ENCODE data around the gene GLB1L2.
A peak's percentile ranks its signal among the peaks of the same experiment; 100 is the strongest.
"Not testable (repeated sequence)": the region's sequence is repeated elsewhere in the genome, so short reads cannot be mapped to it uniquely, and the experiment has no call there.

Gene GLB1L2

GRCh38 chr11:134331354-134332188 lies at the start of gene GLB1L2:
Gene GLB1L2, plus strand, starts transcription at chr11:134331988. Its CDS starts 74 bp downstream, at chr11:134332062.
- ATAC-seq (peak; percentile 96), DNase-seq (peak; percentile 80)

- ATAC-seq (no peak), DNase-seq (no peak)
Measured at GRCh38 chr11:134282121-134283045, 49.4 kb upstream of the GLB1L2 start.

GRCh38 chr11:134283461-134284230 lies 48.1 kb upstream of the GLB1L2 start:
- no peak for DNase-seq
- no peak for ATAC-seq

- not testable (repeated sequence) for ATAC-seq, DNase-seq
Measured at GRCh38 chr11:134284349-134284748, 47.4 kb upstream of the GLB1L2 start.

GRCh38 chr11:134287561-134287960 lies 44.2 kb upstream of the GLB1L2 start:
- DNase-seq: no peak
- ATAC-seq: no peak

- DNase-seq (no peak), ATAC-seq (no peak)
Measured at GRCh38 chr11:134288486-134288885, 43.3 kb upstream of the GLB1L2 start.

GRCh38 chr11:134289167-134289566 lies 42.6 kb upstream of the GLB1L2 start:
- DNase-seq (no peak), ATAC-seq (no peak)

- ATAC-seq (no peak), DNase-seq (no peak)
Measured at GRCh38 chr11:134289789-134290188, 42.0 kb upstream of the GLB1L2 start.

- ATAC-seq (no peak), DNase-seq (no peak)
Measured at GRCh38 chr11:134290646-134291045, 41.1 kb upstream of the GLB1L2 start.

- DNase-seq (no peak), ATAC-seq (no peak)
Measured at GRCh38 chr11:134291196-134291595, 40.6 kb upstream of the GLB1L2 start.

- no peak for DNase-seq
- ATAC-seq: no peak
Measured at GRCh38 chr11:134292661-134293060, 39.1 kb upstream of the GLB1L2 start.

GRCh38 chr11:134293119-134294113 lies 38.4 kb upstream of the GLB1L2 start:
- DNase-seq: no peak
- ATAC-seq: no peak

GRCh38 chr11:134294664-134295063 lies 37.1 kb upstream of the GLB1L2 start:
- ATAC-seq: no peak

GRCh38 chr11:134312223-134312622 lies 19.6 kb upstream of the GLB1L2 start:
- DNase-seq: no peak
- ATAC-seq: no peak

More at GRCh38 chr11:134294664-134295063, 37.1 kb upstream of the GLB1L2 start:
- no peak for DNase-seq

GRCh38 chr11:134312807-134313206 lies 19.0 kb upstream of the GLB1L2 start:
- DNase-seq: no peak
- ATAC-seq: no peak

- DNase-seq (no peak), ATAC-seq (peak; percentile 28)
Measured at GRCh38 chr11:134313379-134313778, 18.4 kb upstream of the GLB1L2 start.

- DNase-seq (no peak), ATAC-seq (no peak)
Measured at GRCh38 chr11:134313821-134314607, 17.8 kb upstream of the GLB1L2 start.

- ATAC-seq (no peak), DNase-seq (no peak)
Measured at GRCh38 chr11:134317103-134317502, 14.7 kb upstream of the GLB1L2 start.

GRCh38 chr11:134321373-134321772 lies 10.4 kb upstream of the GLB1L2 start:
- ATAC-seq, DNase-seq: not testable (repeated sequence)

- ATAC-seq (no peak), DNase-seq (no peak)
Measured at GRCh38 chr11:134322553-134322952, 9.2 kb upstream of the GLB1L2 start.
